Measurements from ENCODE around the gene ARMC8.
A peak's percentile ranks its signal among the peaks of the same experiment; 100 is the strongest.

The ARMC8 gene

GRCh38 chr3:138326866-138327595 lies 139.9 kb downstream of the ARMC8 start:
- no CpG with 5 or more reads among the region's 12 CpGs for WGBS (ENCODE audit: insufficient coverage, insufficient read length)
- H3K27ac ChIP-seq (ENCODE audit: low read length): no peak overlapping the region

DNA sequence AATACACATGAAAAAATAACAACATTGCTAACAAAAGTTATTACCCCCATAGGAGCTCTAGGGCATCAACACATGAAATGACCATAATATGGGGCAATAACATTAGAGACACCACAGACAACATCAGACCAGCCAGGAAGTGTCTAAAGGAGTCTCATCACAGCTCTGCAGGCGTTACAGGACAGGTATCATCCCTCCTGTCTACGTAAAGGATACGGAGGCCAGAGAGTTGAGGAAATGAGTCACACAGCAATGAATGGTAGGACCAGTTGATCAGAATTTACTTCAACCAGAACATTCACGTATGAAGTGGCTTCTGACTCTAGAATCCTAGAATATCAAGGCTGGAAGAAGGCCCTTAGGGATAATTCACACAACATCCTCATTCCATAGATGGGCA lies 140.7 kb downstream of the ARMC8 start:
- Histone ChIP-seq H3K27ac (ENCODE audit: low read length) (no peak overlapping the region), H3K9me3 (ENCODE audit: control insufficient read depth, insufficient read depth, low read length) (no peaks in the 10 kb centered on the region), H3K4me1 (ENCODE audit: control insufficient read depth, insufficient read depth, low read length) (no peaks in the 10 kb centered on the region), H3K27me3 (ENCODE audit: control insufficient read depth, insufficient read depth, low read length) (no peaks in the 10 kb centered on the region), H3K4me3 (ENCODE audit: low read length) (no peak overlapping the region), H3K36me3 (ENCODE audit: control insufficient read depth, insufficient read depth, low read length) (no peaks in the 10 kb centered on the region)
- no CpG with 5 or more reads among the region's 4 CpGs for WGBS (ENCODE audit: insufficient coverage, insufficient read length)
- DNase-seq (ENCODE audit: low read depth, low spot score): no peak

More at GRCh38 chr3:138326866-138327595, 139.9 kb downstream of the ARMC8 start:
- Histone ChIP-seq H3K27me3 (ENCODE audit: control insufficient read depth, insufficient read depth, low read length) (no peaks in the 10 kb centered on the region), H3K9me3 (ENCODE audit: control insufficient read depth, insufficient read depth, low read length) (no peaks in the 10 kb centered on the region), H3K4me1 (ENCODE audit: control insufficient read depth, insufficient read depth, low read length) (peaks cover 1% of the 10 kb centered on the region; the same call in 1 of the 2 replicates), H3K4me3 (ENCODE audit: low read length) (no peak overlapping the region), H3K36me3 (ENCODE audit: control insufficient read depth, insufficient read depth, low read length) (no peaks in the 10 kb centered on the region)
- DNase-seq (ENCODE audit: low read depth, low spot score): no peak

- no peak overlapping the region for H3K27ac ChIP-seq (ENCODE audit: low read length)
- H3K36me3 ChIP-seq (ENCODE audit: control insufficient read depth, insufficient read depth, low read length): no peaks in the 10 kb centered on the region
- no CpG with 5 or more reads among the region's 2 CpGs for WGBS (ENCODE audit: insufficient coverage, insufficient read length)
- no peaks in the 10 kb centered on the region for H3K4me1 ChIP-seq (ENCODE audit: control insufficient read depth, insufficient read depth, low read length)
- DNase-seq (ENCODE audit: low read depth, low spot score): no peak
- H3K4me3 ChIP-seq (ENCODE audit: low read length): no peak overlapping the region
- no peaks in the 10 kb centered on the region for H3K27me3 ChIP-seq (ENCODE audit: control insufficient read depth, insufficient read depth, low read length)
- no peaks in the 10 kb centered on the region for H3K9me3 ChIP-seq (ENCODE audit: control insufficient read depth, insufficient read depth, low read length)
These were observed 141.2 kb downstream of the ARMC8 start for GRCh38 chr3:138328341-138328740.

DNA sequence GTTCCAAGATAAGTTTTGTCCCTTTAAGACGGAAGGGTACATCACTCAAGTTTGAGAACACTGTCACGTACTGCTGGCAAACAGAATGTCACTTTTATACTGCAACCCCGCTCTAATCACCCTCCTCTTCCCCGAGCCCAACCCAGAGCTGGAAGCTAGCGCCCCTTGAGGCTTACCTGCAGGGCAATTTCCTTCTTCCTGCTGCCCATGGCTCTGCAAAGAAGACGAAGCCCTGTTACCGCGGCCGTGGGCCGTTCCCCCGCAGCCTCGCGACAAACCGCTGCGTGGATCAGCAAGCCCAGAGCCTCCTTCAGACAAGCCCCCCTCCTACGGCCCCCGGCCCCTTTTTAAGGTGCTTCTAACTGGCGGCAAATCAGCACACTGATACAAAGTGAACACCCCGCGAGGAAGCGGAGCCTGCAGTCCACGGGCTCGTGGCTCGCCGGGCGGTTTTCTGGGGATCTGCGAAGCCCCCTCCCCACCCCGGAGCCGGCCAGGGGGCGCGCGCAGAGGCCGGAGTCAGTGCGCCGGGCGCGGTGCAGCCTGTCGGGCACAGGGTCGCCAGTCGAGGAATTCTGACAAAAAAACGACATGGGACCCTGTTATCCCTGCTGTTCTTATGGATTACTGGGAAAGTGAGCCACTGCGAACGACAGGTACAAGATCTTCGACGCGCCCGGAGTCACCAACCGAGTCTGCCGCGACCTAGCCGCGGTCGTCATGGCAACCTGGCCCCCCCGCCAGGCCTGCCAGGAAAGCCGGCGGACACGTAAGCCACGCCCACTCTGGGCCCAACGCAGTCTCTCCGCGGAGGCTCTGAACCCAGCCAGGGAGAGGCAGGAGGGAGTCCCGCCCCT lies 142.3 kb downstream of the ARMC8 start, which contains the start of gene NME9:
NME9 (minus strand) TSS at position 725 of the 857 bp plus-strand sequence; CDS start at position 209, 516 bp downstream.
- Histone ChIP-seq H3K36me3 (ENCODE audit: control insufficient read depth, insufficient read depth, low read length) (no peaks in the 10 kb centered on the region), H3K27me3 (ENCODE audit: control insufficient read depth, insufficient read depth, low read length) (no peaks in the 10 kb centered on the region), H3K4me1 (ENCODE audit: control insufficient read depth, insufficient read depth, low read length) (no peaks in the 10 kb centered on the region), H3K9me3 (ENCODE audit: control insufficient read depth, insufficient read depth, low read length) (no peaks in the 10 kb centered on the region), H3K27ac (ENCODE audit: low read length) (no peak within 1 kb of the TSS), H3K4me3 (ENCODE audit: low read length) (peak within 1 kb of the TSS; percentile 50; the same call in 1 of the 2 replicates)
- DNase-seq (ENCODE audit: low read depth, low spot score): peak; percentile 94
- no CpG with 5 or more reads among the region's 62 CpGs for WGBS (ENCODE audit: insufficient coverage, insufficient read length)

DNA sequence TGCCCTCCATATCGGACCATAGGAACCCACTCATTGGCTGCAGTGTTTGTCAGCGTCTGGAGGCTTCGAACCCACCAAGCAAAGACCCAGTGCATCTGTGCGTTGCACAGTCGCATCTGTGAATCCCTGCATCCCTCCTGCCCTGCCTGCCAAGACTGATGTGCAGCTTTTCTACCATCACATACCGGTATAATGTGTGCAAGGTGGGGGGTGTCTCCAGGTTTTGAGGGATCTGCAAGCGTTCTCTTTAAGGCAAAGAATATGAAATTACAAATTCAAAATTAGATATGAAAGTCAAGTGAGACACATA lies 142.8 kb downstream of the ARMC8 start:
- Histone ChIP-seq H3K4me3 (ENCODE audit: low read length) (no peak overlapping the region; the same call in 1 of the 2 replicates), H3K27me3 (ENCODE audit: control insufficient read depth, insufficient read depth, low read length) (no peaks in the 10 kb centered on the region), H3K9me3 (ENCODE audit: control insufficient read depth, insufficient read depth, low read length) (no peaks in the 10 kb centered on the region), H3K27ac (ENCODE audit: low read length) (no peak overlapping the region), H3K36me3 (ENCODE audit: control insufficient read depth, insufficient read depth, low read length) (no peaks in the 10 kb centered on the region), H3K4me1 (ENCODE audit: control insufficient read depth, insufficient read depth, low read length) (no peaks in the 10 kb centered on the region)
- DNase-seq (ENCODE audit: low read depth, low spot score): no peak
- WGBS (ENCODE audit: insufficient coverage, insufficient read length): no CpG with 5 or more reads among the region's 7 CpGs

DNA sequence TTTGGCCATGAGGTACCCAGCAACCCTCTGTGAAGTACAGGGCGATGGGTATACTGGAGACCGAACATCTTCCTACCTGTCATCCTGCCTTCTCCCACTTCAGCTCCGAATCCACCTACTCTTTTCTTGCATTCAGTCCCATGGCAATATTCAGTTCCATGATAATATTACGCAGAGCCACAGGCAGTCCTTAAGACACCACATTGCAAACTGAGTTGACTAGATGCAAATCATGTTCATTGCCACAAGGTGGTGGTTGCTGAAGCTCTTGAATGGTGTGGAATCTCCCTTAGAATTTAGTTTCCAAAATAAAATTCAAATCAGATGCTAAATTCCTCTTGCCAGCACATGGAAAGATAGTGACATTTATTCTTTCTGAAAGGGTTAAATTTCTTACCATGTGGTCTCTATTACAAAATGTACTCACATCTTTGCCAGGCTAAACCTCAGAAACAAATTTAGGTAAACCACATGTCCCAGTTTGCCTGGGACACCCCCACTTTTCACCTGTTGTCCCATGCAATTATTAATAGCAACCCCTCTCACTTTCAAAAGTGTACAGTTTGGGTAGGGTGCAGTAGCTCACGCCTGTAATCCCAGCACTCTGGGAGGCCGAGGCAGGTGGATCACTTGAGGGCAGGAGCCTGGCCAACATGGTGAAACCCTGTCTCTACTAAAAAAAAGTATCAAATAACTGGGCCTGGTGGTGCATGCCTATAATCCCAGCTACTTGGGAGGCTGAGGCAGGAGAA lies 144.2 kb downstream of the ARMC8 start:
- no peaks in the 10 kb centered on the region for H3K27me3 ChIP-seq (ENCODE audit: control insufficient read depth, insufficient read depth, low read length)
- H3K4me3 ChIP-seq (ENCODE audit: low read length): no peak overlapping the region
- no peak overlapping the region for H3K27ac ChIP-seq (ENCODE audit: low read length)
- WGBS (ENCODE audit: insufficient coverage, insufficient read length): no CpG with 5 or more reads among the region's 6 CpGs
- DNase-seq (ENCODE audit: low read depth, low spot score): no peak
- H3K36me3 ChIP-seq (ENCODE audit: control insufficient read depth, insufficient read depth, low read length): no peaks in the 10 kb centered on the region
- no peaks in the 10 kb centered on the region for H3K4me1 ChIP-seq (ENCODE audit: control insufficient read depth, insufficient read depth, low read length)
- no peaks in the 10 kb centered on the region for H3K9me3 ChIP-seq (ENCODE audit: control insufficient read depth, insufficient read depth, low read length)

DNA sequence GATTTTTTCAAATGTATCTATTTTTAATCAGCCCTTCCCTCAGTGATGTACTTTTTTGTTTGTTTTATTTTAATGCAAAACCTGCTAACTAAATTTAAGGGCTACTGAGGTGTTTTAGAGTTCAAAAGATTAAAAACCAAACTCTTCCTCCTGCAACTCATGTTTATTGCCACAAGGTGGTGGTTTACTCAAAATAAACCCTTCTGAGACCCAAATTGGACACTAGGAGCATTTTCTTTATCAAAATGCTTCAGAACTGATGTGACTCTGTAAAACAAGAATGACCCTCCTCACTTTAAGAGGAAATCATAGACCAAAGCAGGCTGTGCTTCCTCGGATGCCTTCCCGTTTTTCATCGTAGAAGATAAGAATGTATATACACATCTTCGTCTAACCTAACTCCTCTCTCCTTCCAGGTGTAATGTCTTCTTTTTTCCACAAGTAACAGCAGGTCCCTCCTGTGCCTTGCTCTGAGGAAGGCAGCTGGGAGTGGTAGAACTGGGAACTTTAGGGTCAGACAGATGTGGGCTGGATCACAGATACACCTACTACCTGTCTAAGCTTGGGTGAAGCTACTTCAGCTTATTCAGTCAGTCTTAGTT lies 145.5 kb downstream of the ARMC8 start:
- WGBS (ENCODE audit: insufficient coverage, insufficient read length): no CpG with 5 or more reads among the region's 4 CpGs
- no peaks in the 10 kb centered on the region for H3K36me3 ChIP-seq (ENCODE audit: control insufficient read depth, insufficient read depth, low read length)
- H3K4me3 ChIP-seq (ENCODE audit: low read length): no peak overlapping the region
- no peaks in the 10 kb centered on the region for H3K9me3 ChIP-seq (ENCODE audit: control insufficient read depth, insufficient read depth, low read length)
- no peaks in the 10 kb centered on the region for H3K27me3 ChIP-seq (ENCODE audit: control insufficient read depth, insufficient read depth, low read length)
- no peak for DNase-seq (ENCODE audit: low read depth, low spot score)
- H3K27ac ChIP-seq (ENCODE audit: low read length): no peak overlapping the region
- H3K4me1 ChIP-seq (ENCODE audit: control insufficient read depth, insufficient read depth, low read length): no peaks in the 10 kb centered on the region; the same call in 1 of the 2 replicates

DNA sequence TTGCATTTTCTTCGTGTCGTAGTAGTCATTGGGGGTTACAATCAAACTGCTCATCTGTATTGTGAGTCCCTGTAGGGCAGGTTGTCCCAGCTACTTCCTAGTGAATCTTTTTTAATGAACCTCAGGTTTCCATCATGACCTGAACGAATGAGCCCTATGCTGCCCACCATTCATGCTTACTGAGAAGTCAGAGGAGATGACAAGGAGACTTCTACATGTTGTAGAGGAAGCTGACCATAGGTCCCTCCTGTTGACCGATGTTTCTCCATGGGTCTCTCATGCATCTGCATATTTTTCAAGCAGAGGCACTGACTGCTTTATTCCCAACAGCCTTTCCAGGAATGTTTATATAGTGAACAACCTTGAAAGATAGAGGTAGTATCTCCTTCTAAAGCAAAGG lies 147.5 kb downstream of the ARMC8 start:
- Histone ChIP-seq H3K9me3 (ENCODE audit: control insufficient read depth, insufficient read depth, low read length) (no peaks in the 10 kb centered on the region), H3K27me3 (ENCODE audit: control insufficient read depth, insufficient read depth, low read length) (no peaks in the 10 kb centered on the region), H3K4me3 (ENCODE audit: low read length) (no peak overlapping the region), H3K27ac (ENCODE audit: low read length) (no peak overlapping the region), H3K4me1 (ENCODE audit: control insufficient read depth, insufficient read depth, low read length) (peaks cover 3% of the 10 kb centered on the region; the same call in 1 of the 2 replicates), H3K36me3 (ENCODE audit: control insufficient read depth, insufficient read depth, low read length) (no peaks in the 10 kb centered on the region)
- no peak for DNase-seq (ENCODE audit: low read depth, low spot score)
- no CpG with 5 or more reads among the region's 4 CpGs for WGBS (ENCODE audit: insufficient coverage, insufficient read length)

DNA sequence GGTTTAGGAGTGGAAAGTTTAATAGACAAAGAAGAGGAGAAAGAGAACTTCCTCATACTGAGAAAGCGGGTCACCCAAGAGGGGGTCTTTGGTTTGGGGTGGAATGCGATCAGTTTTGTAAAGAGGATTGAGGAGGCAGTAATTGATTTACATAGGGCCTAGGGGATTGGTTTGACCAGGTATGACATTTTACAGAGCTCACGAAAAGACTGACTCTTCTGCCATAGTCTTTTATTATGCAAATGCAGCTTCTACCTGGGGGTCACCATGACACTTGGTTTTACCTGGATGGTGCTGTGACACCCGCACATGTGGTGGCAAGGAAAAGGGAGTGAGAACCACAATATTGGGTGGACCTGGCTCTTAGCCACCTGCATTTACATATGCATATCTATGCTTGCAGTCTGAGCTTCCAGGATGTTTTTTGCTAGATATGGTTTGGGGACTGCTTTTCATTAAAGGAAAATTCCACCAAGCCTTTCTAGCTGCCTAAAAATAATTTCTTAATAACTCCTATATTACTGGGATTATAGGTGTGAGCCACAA lies 149.4 kb downstream of the ARMC8 start:
- Histone ChIP-seq H3K4me1 (ENCODE audit: control insufficient read depth, insufficient read depth, low read length) (peaks cover 3% of the 10 kb centered on the region; the same call in 1 of the 2 replicates), H3K9me3 (ENCODE audit: control insufficient read depth, insufficient read depth, low read length) (no peaks in the 10 kb centered on the region), H3K36me3 (ENCODE audit: control insufficient read depth, insufficient read depth, low read length) (no peaks in the 10 kb centered on the region), H3K27me3 (ENCODE audit: control insufficient read depth, insufficient read depth, low read length) (no peaks in the 10 kb centered on the region), H3K27ac (ENCODE audit: low read length) (no peak overlapping the region), H3K4me3 (ENCODE audit: low read length) (no peak overlapping the region)
- no CpG with 5 or more reads among the region's 4 CpGs for WGBS (ENCODE audit: insufficient coverage, insufficient read length)
- no peak for DNase-seq (ENCODE audit: low read depth, low spot score)

Data from iPS DF 6.9 (cell line).